BLaER1 (cell line): ENCODE results near the gene DMWD.

ENCODE experiments used
- H3K27ac ChIP-seq: shearing (Covaris generic); formaldehyde crosslinking; 2 replicates; pipeline ENCODE4 v1.8.1; 2022
- H3K27me3 ChIP-seq: shearing (Covaris generic); formaldehyde crosslinking; 2 replicates; pipeline ENCODE4 v1.8.1; 2022
- H3K36me3 ChIP-seq: shearing (Covaris generic); formaldehyde crosslinking; 2 replicates; pipeline ENCODE4 v1.8.1; 2022
- H3K4me1 ChIP-seq: shearing (Covaris generic); formaldehyde crosslinking; 2 replicates; pipeline ENCODE4 v1.8.1; 2022
- H3K4me2 ChIP-seq: shearing (Covaris generic); formaldehyde crosslinking; 2 replicates; pipeline ENCODE4 v1.8.1; 2022
- H3K4me3 ChIP-seq: shearing (Covaris generic); formaldehyde crosslinking; 2 replicates; pipeline ENCODE4 v1.8.1; 2022
- H3K9ac ChIP-seq: shearing (Covaris generic); formaldehyde crosslinking; 2 replicates; pipeline ENCODE4 v1.8.1; 2022
- H3K9me3 ChIP-seq: shearing (Covaris generic); formaldehyde crosslinking; 2 replicates; pipeline ENCODE4 v1.8.1; 2022
- H4K20me1 ChIP-seq: shearing (Covaris generic); formaldehyde crosslinking; 2 replicates; pipeline ENCODE4 v1.8.1; 2022
- Cebpa-rat ChIP-seq: shearing (Covaris generic); IDR thresholded peaks from 2 replicates; pipeline ENCODE4 v1.8.1; 2022

DMWD gene

GRCh38 chr19:45792470-45793177, at the start of gene DMWD:
Gene DMWD (minus strand): TSS chr19:45792845. CDS start chr19:45792756, 89 bp downstream.
- peak within 1 kb of the TSS; percentile 95 for H3K4me2 ChIP-seq
- TF ChIP-seq Cebpa-rat, result no peak
- no peaks in the 10 kb centered on the region for H3K9me3 ChIP-seq
- H3K9ac ChIP-seq, result peak within 1 kb of the TSS; percentile 89
- peaks cover 48% of the 10 kb centered on the region for H4K20me1 ChIP-seq
- H3K36me3 ChIP-seq, result peaks cover 25% of the 10 kb centered on the region
- peaks cover 19% of the 10 kb centered on the region for H3K27me3 ChIP-seq
- peak within 1 kb of the TSS; percentile 92 for H3K4me3 ChIP-seq
- peaks cover 35% of the 10 kb centered on the region for H3K4me1 ChIP-seq
- H3K27ac ChIP-seq, result peak within 1 kb of the TSS; percentile 91

DNA sequence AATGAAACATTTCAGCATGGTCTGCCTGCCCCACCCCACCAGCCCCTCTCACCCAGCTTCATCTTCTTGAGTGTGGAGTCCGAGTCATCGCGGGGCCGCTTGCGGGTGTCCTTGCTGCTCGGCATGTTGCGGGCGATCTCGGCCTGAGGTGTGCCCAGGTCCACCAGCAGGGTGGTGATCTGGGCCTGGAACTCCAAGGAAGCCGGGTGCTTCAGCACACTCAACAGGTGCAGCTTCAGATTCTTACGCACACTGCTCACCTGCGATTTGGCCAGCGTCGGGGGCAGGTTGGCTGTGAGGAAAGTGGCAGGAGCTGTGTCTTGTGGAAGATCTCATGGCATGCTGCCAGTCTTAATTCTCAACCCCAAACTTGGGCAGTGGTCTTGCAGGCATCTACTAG, 49.6 kb upstream of the DMWD start:
- Histone ChIP-seq H3K36me3 (peaks cover 100% of the 10 kb centered on the region), H3K9me3 (no peaks in the 10 kb centered on the region), H3K9ac (no peak overlapping the region), H3K27ac (no peak overlapping the region), H3K27me3 (no peaks in the 10 kb centered on the region), H3K4me1 (no peaks in the 10 kb centered on the region), H3K4me3 (no peak overlapping the region), H4K20me1 (peaks cover 31% of the 10 kb centered on the region), H3K4me2 (no peak overlapping the region)
- TF ChIP-seq Cebpa-rat, result no peak

- no peak overlapping the region for H3K4me3 ChIP-seq
- H3K36me3 ChIP-seq, result peaks cover 100% of the 10 kb centered on the region
- no peak overlapping the region for H3K27ac ChIP-seq
- no peaks in the 10 kb centered on the region for H3K4me1 ChIP-seq
- H3K9ac ChIP-seq, result no peak overlapping the region
- peaks cover 25% of the 10 kb centered on the region; the same call in 1 of the 2 replicates for H4K20me1 ChIP-seq
- H3K27me3 ChIP-seq, result no peaks in the 10 kb centered on the region
- H3K9me3 ChIP-seq, result no peaks in the 10 kb centered on the region
- no peak for TF ChIP-seq Cebpa-rat
- H3K4me2 ChIP-seq, result no peak overlapping the region
Measured at GRCh38 chr19:45834970-45835369, 42.3 kb upstream of the DMWD start.

DNA sequence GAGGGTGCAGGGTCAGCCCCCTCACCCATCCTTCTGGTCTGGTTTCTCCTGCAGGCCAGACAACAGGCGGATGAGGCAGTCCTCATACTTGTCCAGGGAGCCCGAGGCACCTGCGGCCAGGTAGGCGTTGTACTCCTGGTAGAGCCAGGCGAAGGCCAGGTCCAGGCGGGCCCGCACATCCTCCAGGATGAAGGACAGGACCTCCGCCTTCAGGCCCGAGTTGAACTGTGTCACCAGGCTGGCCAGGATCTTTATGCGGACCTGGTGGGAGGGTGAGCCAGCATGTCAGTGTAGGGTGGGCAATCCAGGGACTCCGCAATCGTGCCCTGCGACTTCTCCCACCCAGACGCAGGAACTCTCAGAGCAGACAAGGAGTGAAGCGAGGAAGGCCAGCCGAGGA, 36.3 kb upstream of the DMWD start:
- Histone ChIP-seq H3K27me3 (no peaks in the 10 kb centered on the region), H3K36me3 (peaks cover 100% of the 10 kb centered on the region), H3K4me1 (peaks cover 5% of the 10 kb centered on the region; the same call in 1 of the 2 replicates), H3K9ac (no peak overlapping the region), H3K9me3 (no peaks in the 10 kb centered on the region), H3K27ac (no peak overlapping the region), H3K4me2 (no peak overlapping the region), H3K4me3 (no peak overlapping the region), H4K20me1 (peaks cover 14% of the 10 kb centered on the region; the same call in 1 of the 2 replicates)
- TF ChIP-seq Cebpa-rat, result no peak

DNA sequence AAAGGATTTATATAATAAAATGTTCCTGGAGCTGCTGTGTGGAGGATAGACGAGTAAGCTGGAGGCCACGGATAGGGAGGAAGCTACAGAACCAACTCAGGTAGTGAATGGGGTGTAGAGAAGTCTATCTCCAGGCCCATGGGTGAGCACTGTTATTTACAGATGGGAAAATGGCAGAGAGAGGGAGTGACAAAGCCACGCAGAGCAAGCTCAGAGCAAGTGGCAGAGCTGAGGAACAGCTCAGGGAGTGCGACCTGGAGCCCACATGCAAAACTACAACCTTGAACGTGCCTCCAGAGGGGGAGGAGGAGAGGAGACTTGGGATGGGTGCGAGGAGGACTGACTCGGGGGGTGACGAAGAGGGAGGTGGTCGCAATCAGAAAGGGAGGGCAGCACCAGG, 35.9 kb upstream of the DMWD start:
- Histone ChIP-seq H3K27me3 (no peaks in the 10 kb centered on the region), H4K20me1 (peaks cover 14% of the 10 kb centered on the region; the same call in 1 of the 2 replicates), H3K4me3 (no peak overlapping the region), H3K4me2 (no peak overlapping the region), H3K9me3 (no peaks in the 10 kb centered on the region), H3K9ac (no peak overlapping the region), H3K36me3 (peaks cover 100% of the 10 kb centered on the region), H3K4me1 (peaks cover 5% of the 10 kb centered on the region; the same call in 1 of the 2 replicates), H3K27ac (no peak overlapping the region)
- no peak for TF ChIP-seq Cebpa-rat

GRCh38 chr19:45827459-45828093, 34.9 kb upstream of the DMWD start:
- no peak for TF ChIP-seq Cebpa-rat
- Histone ChIP-seq H3K4me1 (peaks cover 5% of the 10 kb centered on the region; the same call in 1 of the 2 replicates), H3K9me3 (no peaks in the 10 kb centered on the region), H3K4me2 (no peak overlapping the region), H3K4me3 (no peak overlapping the region), H3K27me3 (no peaks in the 10 kb centered on the region), H4K20me1 (peaks cover 8% of the 10 kb centered on the region; the same call in 1 of the 2 replicates), H3K9ac (no peak overlapping the region), H3K27ac (no peak overlapping the region), H3K36me3 (peaks cover 100% of the 10 kb centered on the region)

- no peak overlapping the region for H3K27ac ChIP-seq
- H3K4me2 ChIP-seq, result no peak overlapping the region
- no peaks in the 10 kb centered on the region for H3K9me3 ChIP-seq
- no peak overlapping the region for H3K9ac ChIP-seq
- TF ChIP-seq Cebpa-rat, result no peak
- H3K4me1 ChIP-seq, result peaks cover 5% of the 10 kb centered on the region; the same call in 1 of the 2 replicates
- H3K4me3 ChIP-seq, result no peak overlapping the region
- H4K20me1 ChIP-seq, result peaks cover 8% of the 10 kb centered on the region; the same call in 1 of the 2 replicates
- H3K36me3 ChIP-seq, result peaks cover 98% of the 10 kb centered on the region
- no peaks in the 10 kb centered on the region for H3K27me3 ChIP-seq
Measured at GRCh38 chr19:45826934-45827333, 34.3 kb upstream of the DMWD start.

DNA sequence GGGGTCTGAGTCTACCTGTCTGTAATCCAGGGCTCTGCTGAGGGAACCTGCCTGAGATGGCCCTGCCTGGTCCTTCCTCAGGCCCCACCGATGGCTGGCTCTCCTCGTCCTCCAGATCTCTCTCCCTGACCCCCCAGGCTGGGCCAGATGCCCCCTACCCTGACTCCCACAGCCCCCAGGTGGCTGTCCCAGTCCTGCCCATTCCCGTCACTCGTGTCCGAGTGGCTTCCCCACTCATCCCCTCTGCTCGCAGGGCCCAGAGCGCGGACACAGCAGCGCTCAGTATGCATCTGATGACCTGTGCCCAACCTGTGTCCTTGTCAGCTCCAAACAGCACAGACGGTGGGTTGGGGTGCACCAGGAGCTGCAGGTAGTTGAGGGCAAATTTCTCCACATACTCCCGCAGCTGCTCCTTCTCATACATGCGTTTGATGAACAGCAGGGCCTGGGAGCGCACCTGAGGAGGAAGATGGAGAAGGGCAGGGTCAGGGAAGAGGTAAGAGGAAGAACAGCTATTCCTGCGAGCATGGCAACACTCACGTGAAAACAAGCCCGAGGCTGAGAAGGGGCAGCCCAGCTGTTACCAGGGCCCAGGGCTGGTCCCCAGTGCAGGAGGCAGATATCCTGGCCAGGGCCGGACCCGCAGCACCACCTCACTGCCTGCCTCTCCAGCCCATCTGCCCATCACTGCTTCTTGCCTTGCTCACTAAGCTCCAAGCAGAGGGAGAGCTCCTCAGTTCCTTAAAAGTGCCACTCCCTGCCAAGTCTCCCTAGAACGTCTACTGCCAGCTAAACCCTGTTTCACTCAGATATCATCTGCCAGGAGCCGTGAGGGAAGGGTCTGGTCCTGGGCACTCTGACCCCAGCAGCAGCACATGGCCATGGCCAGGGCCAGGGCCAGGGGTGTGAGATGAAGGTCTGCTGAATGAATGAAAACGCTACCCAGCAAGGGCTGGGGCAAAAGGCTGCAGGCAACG, 33.6 kb upstream of the DMWD start:
- Histone ChIP-seq H3K36me3 (peaks cover 98% of the 10 kb centered on the region), H4K20me1 (peaks cover 8% of the 10 kb centered on the region; the same call in 1 of the 2 replicates), H3K9ac (no peak overlapping the region), H3K27me3 (no peaks in the 10 kb centered on the region), H3K9me3 (no peaks in the 10 kb centered on the region), H3K27ac (no peak overlapping the region), H3K4me3 (no peak overlapping the region), H3K4me2 (no peak overlapping the region), H3K4me1 (peaks cover 5% of the 10 kb centered on the region; the same call in 1 of the 2 replicates)
- TF ChIP-seq Cebpa-rat, result no peak

GRCh38 chr19:45825263-45825605, 32.6 kb upstream of the DMWD start:
- TF ChIP-seq Cebpa-rat, result no peak
- Histone ChIP-seq H3K9ac (no peak overlapping the region), H3K27me3 (no peaks in the 10 kb centered on the region), H4K20me1 (peaks cover 8% of the 10 kb centered on the region; the same call in 1 of the 2 replicates), H3K9me3 (no peaks in the 10 kb centered on the region), H3K27ac (no peak overlapping the region), H3K4me1 (peaks cover 11% of the 10 kb centered on the region; the same call in 1 of the 2 replicates), H3K36me3 (peaks cover 96% of the 10 kb centered on the region), H3K4me2 (no peak overlapping the region), H3K4me3 (no peak overlapping the region)
